Measurements from ENCODE around the gene FSTL5.

FSTL5 gene

DNA sequence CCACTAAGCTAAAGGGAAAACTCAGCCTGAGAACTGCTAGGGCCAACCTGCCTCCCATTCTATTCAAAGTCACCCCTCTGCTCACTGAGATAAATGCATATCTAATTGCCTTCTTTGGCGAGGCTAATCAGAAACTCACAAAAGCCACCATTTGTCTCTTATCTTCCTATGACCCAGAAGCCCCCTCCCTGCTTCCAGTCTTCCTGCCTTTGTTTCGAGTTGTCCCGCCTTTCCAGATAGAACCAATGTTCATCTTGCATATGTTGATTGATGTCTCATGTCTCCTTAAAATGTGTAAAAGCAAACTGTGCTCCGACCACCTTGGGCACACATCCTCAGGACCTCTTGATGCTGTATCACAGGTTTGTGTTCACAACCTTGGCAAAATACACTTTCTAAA is 459.8 kb downstream of the FSTL5 start:
- no peak for DNase-seq (ENCODE audit: low spot score)

DNA sequence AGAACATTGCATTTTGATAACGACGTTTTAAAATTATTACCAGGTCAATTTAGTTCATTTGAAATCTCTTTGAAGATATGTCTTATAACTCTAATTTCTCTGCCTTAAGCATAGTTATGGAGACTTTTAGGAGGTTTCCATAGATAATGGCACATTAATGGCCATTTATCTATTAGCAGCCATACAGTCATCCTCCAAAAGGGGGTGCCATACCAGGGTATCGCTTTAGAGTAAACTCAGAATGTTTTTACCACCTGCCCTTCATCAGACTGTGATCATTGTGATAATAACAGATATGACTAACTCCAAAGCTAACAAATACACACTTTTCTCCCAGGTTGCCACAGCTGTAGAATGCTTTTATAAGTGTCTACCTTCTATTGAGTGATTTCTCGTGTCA is 461.5 kb downstream of the FSTL5 start:
- DNase-seq (ENCODE audit: low spot score): no peak

- no peak for DNase-seq (ENCODE audit: low spot score)
These were observed 466.9 kb downstream of the FSTL5 start for GRCh38 chr4:161696944-161697343.

DNA sequence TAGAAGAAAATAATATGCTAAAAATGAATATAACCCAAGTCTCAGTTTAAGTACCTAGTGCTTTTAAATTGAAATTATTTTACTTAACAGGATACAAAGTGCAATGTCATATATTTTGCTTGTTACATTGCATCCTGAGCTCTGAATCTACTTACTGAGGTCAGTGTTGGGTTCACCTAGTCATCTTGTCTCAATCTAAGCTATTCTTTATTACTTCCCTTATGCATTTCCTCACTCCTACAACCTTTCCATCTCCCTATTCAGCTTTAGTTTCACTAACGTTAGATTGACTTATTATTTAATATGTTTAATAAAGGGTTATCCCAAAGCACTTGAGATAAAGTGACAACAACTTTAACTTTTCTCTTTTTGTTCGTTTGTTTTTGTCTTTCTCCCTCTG is 483.7 kb downstream of the FSTL5 start:
- no peak for DNase-seq (ENCODE audit: low spot score)

DNA sequence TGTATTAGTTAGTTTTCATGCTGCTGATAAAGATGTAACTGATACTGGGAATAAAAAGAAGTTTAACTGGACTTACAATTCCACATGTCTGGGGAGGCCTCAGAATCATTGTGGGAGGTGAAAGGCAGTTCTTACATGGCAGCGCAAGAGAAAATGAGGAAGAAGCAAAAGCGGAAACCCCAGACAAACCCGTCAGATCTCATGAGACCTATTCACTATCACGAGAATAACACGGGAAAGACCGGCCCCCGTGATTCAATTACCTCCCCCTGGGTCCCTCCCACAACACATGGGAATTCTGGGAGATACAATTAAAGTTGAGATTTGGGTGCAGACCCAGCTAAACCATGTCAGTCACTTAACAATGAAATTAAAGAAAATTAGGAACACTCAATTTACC is 499.1 kb downstream of the FSTL5 start:
- DNase-seq (ENCODE audit: low spot score): no peak

DNA sequence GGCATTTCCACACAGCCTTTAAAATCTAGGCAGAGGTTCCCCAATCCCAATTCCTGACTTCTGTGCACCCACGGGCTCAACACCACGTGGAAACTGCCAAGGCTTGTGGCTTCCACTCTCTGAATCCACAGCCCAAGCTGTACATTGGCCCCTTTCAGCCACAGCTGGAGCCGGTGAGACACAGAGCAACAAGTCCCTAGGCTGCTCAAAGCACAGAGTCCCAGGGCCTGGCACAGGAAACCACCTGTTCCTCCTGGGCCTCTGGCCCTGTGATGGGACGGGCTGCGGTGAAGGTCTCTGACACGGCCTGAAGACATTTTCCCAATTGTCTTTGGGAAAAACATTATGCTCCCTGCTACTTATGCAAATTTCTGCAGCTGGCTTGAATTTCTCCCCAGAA is 500.0 kb downstream of the FSTL5 start:
- DNase-seq (ENCODE audit: low spot score): no peak

- DNase-seq (ENCODE audit: low spot score): no peak
These were observed 505.1 kb downstream of the FSTL5 start for GRCh38 chr4:161658676-161659075.

DNA sequence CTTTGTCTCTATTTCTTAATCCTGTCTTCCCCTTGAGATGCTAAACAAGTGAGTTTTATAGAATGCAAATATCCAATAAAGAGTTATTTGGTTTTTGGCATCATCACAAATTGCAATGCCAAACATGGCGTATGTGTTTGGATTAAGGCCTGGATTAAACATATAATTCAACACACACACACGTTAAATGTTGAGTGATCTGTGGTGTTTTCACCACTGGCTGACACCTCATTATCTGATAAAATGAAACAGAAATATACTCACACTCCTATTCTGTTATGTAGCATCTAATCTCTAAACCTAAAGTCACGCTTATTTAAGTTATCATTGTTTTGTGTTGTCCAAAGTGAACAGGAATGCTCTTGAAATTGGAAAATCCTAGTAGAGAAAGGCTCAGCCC is 506.2 kb downstream of the FSTL5 start:
- DNase-seq (ENCODE audit: low spot score): no peak

GRCh38 chr4:161656594-161656993 is 507.2 kb downstream of the FSTL5 start:
- DNase-seq (ENCODE audit: low spot score): no peak

GRCh38 chr4:161655148-161655547 is 508.7 kb downstream of the FSTL5 start:
- DNase-seq (ENCODE audit: low spot score): no peak

GRCh38 chr4:161653697-161654096 is 510.1 kb downstream of the FSTL5 start:
- no peak for DNase-seq (ENCODE audit: low spot score)

- no peak for DNase-seq (ENCODE audit: low spot score)
These were observed 512.2 kb downstream of the FSTL5 start for GRCh38 chr4:161651586-161651985.

DNA sequence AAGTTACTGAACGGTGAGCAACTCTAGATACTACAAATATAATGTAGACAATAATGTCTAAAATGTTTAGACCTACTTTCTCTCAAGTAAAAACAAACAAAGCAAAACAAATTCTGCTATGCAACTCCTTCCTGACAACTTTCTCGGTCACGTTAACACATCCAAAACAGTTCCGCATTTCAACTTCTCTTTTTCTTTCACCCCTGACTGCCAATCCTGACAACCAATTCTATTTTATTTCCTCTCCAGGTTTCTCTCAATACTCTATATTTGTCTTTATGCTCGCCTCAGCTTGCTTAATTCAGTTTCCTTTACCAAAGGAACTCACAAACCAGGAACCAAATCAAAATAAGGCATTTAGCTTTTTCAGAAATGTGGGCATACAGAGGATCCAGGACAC is 513.0 kb downstream of the FSTL5 start:
- DNase-seq (ENCODE audit: low spot score): no peak

DNA sequence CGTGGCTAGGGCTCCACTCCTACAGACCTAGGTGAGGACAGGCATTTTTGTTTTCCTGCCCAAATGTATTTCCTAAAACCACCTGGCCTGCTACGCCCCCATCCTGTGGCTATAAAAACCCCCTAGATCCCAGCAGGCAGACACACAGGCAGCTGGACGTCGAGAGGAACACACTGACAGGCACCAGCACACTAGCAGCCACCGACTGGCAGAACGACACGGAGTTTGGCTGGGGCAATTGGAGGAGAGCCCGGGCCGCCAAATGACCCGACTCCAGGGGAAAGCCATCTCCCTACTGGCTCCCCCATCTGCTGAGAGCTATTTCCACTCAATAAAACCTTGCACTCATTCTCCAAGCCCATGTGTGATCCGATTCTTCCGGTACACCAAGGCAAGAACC is 516.0 kb downstream of the FSTL5 start:
- no peak for DNase-seq (ENCODE audit: low spot score)

DNA sequence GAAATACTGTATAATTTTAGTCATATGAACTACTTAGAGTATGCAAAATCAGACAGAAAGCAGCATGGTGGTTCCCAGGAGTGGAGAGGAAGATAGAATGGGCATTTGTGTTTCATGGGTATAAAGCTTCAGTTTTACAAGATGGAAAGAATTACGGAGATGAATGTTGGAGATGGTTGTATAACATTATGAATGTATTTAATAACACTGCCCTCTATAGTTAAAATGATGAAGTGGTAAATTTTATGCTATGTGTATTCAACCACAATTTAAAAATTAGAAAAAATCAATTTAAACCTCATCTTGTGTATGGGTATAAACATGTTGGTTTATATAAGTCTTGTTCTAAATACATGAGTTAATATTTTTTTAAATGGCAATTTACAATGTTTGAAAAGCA is 521.1 kb downstream of the FSTL5 start:
- DNase-seq (ENCODE audit: low spot score): no peak

GRCh38 chr4:161629694-161630441 is 533.9 kb downstream of the FSTL5 start:
- DNase-seq (ENCODE audit: low spot score): no peak

GRCh38 chr4:161604516-161605300 is 559.1 kb downstream of the FSTL5 start:
- DNase-seq (ENCODE audit: low spot score): no peak

DNA sequence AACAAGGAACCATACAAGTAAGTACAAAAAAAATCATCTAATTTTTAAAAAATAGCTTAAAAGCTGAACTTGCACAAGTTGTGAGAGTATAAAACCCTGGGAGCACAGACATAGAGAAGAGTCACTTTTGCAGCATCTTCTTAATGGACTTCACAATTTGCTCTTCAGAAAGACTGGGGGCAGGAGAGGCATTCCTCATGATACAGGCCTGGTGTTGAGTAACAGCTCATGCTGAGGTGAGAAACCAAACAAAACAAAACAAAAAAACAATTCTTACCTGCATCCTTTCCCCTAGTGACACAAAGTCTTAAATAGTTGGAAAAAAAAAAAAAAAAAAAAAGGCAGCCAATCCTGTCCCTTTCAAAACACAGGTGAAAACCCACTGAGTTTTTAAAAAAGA is 562.8 kb downstream of the FSTL5 start:
- no peak for DNase-seq (ENCODE audit: low spot score)

GRCh38 chr4:161595230-161595771 is 568.5 kb downstream of the FSTL5 start:
- DNase-seq (ENCODE audit: low spot score): no peak

- no peak for DNase-seq (ENCODE audit: low spot score)
These were observed 578.8 kb downstream of the FSTL5 start for GRCh38 chr4:161585011-161585410.

- DNase-seq (ENCODE audit: low spot score): no peak
These were observed 580.3 kb downstream of the FSTL5 start for GRCh38 chr4:161583549-161583948.

- DNase-seq (ENCODE audit: low spot score): no peak
These were observed 582.3 kb downstream of the FSTL5 start for GRCh38 chr4:161581262-161582230.

Measured in CD4-positive, alpha-beta T cell treated with Interleukin-2 at 100 ng/mL for 4 hours (primary cell).